COR-L47 (cell line): ENCODE data around the gene LRRC28.
"Not testable (repeated sequence)": the region's sequence is repeated elsewhere in the genome, so short reads cannot be mapped to it uniquely, and the experiment has no call there.

ENCODE experiments used
- DNase-seq: peaks from one replicate; lab custom pipeline; 2025; lab: John Stamatoyannopoulos, UW

Gene LRRC28

DNA sequence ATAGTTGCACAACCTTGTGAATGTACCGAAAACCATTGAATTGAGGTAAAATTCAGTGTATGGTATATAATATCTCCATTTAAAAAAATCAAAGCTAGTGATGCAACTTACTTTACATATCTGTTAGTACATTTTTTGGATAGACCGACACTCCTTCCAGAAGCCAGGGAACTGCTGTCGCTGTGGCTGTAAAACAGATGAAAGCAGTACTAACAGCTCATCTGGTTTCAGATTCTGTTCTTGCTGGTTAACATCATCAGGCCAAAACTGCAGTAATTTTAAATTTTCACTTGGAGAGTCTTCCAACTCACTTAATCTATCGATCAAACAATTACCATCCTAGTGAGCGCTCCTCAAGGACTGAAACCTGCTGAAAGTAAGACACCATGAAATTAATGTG lies 145.1 kb downstream of the LRRC28 start:
- no peak for DNase-seq

DNA sequence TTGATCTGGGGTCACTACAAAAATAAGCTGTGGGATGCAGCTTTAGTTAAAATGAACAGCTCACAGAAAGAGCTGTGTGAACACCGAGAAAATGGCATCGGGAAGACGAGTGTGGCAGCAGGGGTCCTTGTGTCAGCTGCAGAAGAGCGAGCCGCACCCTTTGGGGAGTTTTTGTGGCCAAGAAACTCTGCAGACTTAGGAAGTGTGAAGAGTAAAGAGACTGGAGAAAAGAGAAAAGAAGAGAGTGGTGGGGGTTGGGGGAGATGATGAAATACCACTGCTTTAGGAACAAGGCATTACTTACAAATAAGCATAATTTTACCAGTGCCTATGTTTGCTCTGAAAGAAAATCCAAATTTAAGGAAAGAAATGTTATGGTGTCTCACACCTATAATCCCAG lies 147.8 kb downstream of the LRRC28 start:
- DNase-seq: no peak

DNA sequence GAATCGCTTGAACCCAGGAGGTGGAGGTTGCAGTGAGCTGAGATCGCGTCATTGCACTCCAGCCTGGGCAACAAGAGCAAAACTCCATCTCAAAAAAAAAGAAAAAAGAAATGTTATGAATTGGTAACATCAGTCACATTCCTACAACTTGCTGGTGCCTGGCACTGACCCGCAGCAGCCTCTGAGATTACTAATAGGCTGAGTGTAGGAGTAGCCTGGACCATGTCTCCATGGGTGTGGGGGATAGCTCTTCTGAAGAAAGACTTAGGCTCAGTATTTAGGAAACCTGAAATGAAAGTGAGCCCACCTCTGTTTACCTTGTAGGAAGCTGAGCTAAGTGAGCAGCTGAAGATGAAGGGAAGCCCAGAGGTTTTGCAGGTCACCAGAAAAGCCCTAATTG lies 148.3 kb downstream of the LRRC28 start:
- DNase-seq: no peak

DNA sequence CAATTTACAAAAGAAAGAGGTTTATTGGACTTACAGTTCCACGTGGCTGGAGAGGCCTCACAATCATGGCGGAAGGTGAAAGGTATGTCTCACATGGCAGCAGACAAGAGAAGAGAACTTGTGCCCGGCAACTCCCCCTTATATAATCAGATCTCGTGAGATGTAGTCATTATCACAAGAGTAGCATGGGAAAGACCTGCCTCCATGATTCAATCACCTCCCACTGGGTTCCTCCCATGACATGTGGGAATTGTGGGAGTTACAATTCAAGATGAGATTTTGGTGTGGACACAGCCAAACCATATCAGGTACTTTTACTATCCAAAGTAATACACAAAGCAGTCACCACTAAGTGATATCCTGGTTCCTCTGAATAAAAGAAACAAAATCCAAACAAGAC lies 149.9 kb downstream of the LRRC28 start:
- not testable (repeated sequence) for DNase-seq

GRCh38 chr15:99402014-99402729 lies 150.9 kb downstream of the LRRC28 start:
- DNase-seq: no peak

- no peak for DNase-seq
Measured at GRCh38 chr15:99403597-99403996, 152.3 kb downstream of the LRRC28 start.

DNA sequence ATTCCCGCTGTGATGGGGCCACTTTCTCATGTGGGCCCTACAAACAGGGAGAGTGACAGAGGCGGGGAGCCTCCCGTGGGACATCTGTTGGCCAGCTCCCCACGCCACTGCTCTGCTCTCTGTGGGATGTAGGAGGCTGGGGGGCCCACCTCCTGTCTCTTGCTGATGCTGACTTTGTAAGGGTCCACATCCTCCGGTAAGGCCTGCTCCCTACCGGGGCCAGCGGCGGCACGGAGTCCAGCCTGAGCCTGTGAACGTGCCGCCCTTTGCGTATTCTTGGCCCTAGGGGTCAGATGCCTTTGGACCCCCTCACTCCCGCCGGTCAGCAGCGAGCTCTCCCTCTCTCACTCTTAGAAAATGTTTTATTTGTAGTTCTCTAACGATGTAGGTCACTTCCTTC lies 153.2 kb downstream of the LRRC28 start:
- no peak for DNase-seq

- no peak for DNase-seq
Measured at GRCh38 chr15:99406120-99406519, 154.8 kb downstream of the LRRC28 start.

DNA sequence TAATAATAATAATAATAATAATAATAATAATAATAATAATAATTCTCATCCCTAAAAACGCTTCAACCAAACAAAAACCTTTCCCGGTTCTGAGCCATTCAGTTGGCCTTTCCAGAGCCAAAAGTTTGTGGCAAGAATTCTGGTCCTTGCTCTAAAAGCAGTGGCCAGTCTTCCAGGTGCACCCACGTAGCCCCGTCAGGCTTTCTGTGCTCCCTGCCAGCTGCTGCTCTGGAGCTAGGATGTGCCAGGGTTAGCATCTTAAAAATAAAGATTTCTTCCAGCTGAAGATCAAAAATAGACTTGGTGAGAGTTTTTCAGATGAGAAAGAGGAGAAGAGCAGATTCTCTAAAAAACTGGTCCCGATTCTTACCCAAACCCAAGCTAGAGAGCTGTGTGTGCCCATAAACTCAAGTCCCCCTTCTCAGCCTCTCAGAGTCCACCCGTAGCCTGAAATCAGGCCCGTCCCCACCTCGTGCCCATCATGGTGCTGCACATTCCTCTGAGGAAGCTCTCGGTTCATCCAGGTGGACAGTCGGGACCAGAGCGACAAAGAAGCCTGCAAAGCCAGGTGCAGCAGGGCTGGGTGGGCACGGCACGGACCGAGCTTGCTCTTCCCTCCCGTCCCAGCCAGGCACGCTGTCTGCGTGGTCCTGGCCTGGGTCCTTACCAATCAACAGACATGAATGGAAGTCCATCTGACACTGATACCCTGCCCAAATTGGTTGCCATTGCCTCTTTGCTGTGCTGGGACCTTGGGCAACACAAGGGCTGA lies 155.6 kb downstream of the LRRC28 start:
- no peak for DNase-seq

DNA sequence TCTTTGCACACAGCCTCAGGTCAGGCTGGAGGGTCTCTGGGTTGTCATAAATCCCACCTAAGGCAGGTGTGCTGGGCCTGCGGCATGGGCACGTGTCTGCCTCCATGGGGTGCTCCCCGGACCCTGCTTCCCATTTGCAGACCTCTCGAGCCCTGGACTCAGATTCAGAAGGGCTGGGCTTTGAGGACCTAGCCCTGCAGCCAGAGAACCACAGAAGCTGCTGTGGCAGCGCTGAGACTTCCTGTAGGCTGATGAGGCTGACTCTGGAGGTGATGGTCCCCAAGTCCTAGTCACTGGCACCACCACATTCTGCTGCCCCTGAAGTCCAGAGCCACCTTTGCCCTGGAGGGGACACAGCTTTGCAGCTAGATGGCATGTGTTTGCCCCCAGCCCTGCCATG lies 156.4 kb downstream of the LRRC28 start:
- no peak for DNase-seq

- DNase-seq: no peak
Measured at GRCh38 chr15:99408236-99409096, 157.2 kb downstream of the LRRC28 start.

DNA sequence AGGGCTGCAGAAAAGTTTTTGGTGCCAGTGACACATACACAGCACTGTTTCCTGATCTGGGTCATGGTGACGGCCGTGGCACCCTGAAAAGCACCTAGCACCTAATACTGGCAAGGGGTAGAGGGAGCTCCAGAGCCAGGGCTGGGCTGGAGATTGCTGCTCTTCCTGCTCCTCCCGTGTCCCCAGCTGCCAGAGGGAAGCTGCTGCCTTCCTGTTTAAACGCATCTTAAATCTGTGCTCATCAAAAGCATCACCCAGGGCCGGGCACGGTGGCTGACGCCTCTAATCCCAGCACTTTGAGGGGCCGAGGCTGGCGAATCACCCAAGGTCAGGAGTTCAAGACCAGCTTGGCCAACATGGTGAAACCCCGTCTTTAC lies 157.8 kb downstream of the LRRC28 start:
- DNase-seq: peak; percentile 29

- no peak for DNase-seq
Measured at GRCh38 chr15:99409560-99409959, 158.3 kb downstream of the LRRC28 start.

DNA sequence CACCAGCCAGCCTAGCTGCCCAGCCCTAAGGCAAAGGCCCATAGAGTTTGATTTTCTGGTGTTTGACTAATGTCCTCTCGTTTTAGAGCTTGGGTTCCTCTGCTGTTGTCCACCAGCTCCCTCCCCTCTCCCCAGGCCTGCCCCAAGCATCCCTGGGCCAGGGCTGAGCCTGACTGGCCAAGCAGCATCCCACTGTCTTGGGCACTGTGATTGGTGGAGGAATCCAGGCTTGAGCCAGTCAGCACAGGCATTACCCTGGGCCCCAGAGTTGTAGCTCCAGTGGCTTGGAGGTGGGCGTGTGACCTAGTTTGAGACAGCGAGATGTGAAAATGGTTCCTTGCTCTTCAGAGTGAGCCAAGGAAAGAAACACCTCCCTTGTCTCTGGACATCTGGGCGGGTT lies 159.2 kb downstream of the LRRC28 start:
- DNase-seq: no peak

- no peak for DNase-seq
Measured at GRCh38 chr15:99411234-99411633, 160.0 kb downstream of the LRRC28 start.

- DNase-seq: no peak
Measured at GRCh38 chr15:99412082-99412481, 160.8 kb downstream of the LRRC28 start.

- no peak for DNase-seq
Measured at GRCh38 chr15:99412626-99413025, 161.3 kb downstream of the LRRC28 start.

GRCh38 chr15:99413955-99414754 lies 162.9 kb downstream of the LRRC28 start:
- no peak for DNase-seq

- no peak for DNase-seq
Measured at GRCh38 chr15:99414755-99415731, 163.8 kb downstream of the LRRC28 start.
